NB4 (cell line): ENCODE measurements around the gene RAPGEFL1.

Experiments
- POLR2A ChIP-seq: IDR thresholded peaks from 2 replicates; pipeline ENCODE4 v1.6.1; 2011; ENCODE audit warnings: mild to moderate bottlenecking; ENCODE audit not compliant: insufficient read length; ENCODE audit errors: extremely low read depth
- TF ChIP-seq, protein P1 (sequence below): IDR thresholded peaks from one replicate; pipeline ENCODE4 v1.5.1; 2012; ENCODE audit warnings: low read depth, low read length

DNA sequence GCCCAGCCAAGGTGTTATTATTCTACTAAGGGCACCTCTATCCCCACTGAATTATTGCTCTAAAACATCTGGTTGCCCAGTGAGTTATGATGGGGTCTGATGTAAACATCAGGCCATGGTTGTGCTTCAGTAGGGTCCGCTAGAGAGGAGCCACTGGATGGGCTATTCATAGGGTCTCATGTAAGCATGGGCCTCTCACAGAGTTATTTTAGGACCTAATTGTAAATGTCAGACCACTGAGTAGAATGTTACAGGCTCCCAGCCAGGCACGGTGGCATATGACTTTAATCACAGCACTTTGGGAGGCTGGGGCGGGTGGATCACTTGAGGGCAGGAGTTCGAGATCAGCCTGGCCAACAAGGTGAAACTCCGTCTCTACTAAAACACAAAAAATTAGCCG is 5.3 kb downstream of the RAPGEFL1 start:
- TF ChIP-seq, protein P1, sequence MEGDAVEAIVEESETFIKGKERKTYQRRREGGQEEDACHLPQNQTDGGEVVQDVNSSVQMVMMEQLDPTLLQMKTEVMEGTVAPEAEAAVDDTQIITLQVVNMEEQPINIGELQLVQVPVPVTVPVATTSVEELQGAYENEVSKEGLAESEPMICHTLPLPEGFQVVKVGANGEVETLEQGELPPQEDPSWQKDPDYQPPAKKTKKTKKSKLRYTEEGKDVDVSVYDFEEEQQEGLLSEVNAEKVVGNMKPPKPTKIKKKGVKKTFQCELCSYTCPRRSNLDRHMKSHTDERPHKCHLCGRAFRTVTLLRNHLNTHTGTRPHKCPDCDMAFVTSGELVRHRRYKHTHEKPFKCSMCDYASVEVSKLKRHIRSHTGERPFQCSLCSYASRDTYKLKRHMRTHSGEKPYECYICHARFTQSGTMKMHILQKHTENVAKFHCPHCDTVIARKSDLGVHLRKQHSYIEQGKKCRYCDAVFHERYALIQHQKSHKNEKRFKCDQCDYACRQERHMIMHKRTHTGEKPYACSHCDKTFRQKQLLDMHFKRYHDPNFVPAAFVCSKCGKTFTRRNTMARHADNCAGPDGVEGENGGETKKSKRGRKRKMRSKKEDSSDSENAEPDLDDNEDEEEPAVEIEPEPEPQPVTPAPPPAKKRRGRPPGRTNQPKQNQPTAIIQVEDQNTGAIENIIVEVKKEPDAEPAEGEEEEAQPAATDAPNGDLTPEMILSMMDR = no peak
- TF ChIP-seq POLR2A = no peak
